GM18868 (cell line): ENCODE measurements around the gene CR1L.
A peak's percentile ranks its signal among the peaks of the same experiment; 100 is the strongest.
"Not testable (repeated sequence)": the region's sequence is repeated elsewhere in the genome, so short reads cannot be mapped to it uniquely, and the experiment has no call there.

ENCODE experiments used
- ATAC-seq: cut with Tn5 transposase; IDR thresholded peaks from one replicate; pipeline ENCODE4 v1.9.1; 2021; ENCODE audit warnings: mild to moderate bottlenecking, moderate library complexity; ENCODE audit not compliant: unreplicated experiment

Gene CR1L

DNA sequence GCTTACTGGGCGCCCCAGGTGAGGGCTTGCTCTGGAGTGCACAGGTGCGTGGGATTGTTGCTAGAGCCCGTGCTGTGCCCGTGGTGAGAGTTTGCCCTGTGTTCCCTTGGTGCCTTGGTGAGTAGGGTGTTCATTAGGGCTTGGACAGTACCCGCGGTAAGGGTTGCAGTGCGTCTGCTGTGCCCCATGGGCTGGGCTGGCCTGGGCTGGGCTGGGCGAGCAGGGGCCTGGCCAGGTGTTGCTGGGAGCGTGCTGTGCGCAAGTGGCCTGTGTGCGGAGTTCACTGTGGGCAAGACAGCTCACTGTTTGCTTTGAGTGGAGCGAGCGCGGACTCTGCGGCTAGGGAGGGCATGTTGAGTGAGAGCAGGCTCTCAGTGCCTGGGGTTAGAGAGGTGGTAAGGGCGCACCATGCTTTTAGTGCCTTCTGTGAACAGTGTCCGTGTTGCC is 725 bp downstream of the CR1L start:
- no peak for ATAC-seq

DNA sequence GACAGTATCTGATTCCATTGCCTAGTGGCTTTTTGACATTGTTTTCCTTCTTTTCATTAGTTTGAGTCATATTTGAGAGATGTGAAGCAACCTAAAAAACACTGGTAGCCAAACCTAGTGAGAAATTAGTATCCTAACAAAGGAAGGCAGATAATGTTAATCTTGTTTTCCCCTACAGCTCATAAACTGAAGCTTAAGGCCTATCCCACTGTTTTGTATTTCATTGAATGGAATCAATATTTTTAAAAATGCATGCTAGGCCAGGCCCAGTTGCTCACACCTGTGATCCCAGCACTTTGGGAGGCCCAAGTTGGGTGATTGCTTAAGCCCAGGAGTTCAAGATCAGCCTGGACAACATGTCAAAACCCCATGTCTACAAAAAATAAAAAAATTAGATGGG is 1.2 kb downstream of the CR1L start:
- no peak for ATAC-seq

DNA sequence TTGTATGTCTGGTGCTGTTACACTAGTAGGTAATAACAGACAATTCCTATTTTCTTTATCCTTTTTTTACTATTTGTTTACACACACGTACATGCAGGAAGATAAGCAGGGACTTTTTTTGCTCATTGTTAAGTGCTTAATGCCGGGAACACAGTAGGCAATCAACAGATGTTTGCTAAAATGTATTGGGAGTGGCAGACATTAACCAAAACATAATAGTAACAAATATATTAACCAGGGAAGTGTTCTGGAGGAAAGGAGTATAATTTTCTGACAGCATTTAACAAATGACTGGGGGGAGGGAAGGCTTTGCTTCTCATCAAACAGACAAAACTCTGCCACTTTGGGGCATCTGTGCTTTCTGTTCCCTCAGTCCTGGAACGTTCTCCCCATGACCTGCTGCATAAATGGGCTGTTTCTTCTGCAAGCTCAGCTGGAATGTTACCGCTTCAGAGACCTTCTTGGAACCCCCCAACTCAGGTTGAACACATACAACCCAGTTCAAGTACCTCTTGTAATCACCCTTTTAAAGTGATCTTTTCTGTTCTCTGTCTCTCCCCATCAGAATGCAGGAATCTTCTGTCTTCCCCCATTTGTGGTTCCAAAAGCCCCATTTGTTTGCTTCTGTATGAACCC is 2.1 kb downstream of the CR1L start:
- ATAC-seq = no peak

DNA sequence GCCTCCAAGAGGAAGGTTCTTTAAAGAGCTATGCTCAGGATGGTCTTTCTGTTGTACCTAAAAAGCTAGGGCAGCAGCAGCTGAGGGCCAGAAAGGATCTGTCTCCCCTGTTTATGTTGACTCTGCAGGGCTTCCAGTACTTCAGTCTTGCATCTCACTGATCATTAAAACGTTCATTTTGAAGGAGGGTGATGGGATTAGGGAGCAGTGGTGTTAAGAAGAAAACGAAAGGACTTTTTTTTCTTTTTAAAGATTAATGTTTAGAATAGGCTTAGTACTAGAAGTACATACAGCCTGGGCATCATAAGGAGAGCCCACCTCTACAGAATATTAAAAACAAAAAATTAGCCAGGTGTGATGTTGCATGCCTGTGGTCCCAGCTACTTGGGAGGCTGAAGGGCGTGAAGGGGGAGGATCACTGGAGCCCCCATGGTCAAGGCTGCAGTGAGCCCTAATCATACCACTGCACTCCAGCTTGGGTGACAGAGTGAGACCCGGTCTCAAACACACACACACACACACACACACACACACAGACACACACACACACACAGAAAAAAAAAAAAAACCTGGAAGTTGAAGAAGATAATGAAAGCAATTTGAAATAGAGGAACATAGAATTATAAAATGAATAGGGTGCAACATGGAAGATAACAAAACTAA is 2.9 kb downstream of the CR1L start:
- no peak for ATAC-seq

DNA sequence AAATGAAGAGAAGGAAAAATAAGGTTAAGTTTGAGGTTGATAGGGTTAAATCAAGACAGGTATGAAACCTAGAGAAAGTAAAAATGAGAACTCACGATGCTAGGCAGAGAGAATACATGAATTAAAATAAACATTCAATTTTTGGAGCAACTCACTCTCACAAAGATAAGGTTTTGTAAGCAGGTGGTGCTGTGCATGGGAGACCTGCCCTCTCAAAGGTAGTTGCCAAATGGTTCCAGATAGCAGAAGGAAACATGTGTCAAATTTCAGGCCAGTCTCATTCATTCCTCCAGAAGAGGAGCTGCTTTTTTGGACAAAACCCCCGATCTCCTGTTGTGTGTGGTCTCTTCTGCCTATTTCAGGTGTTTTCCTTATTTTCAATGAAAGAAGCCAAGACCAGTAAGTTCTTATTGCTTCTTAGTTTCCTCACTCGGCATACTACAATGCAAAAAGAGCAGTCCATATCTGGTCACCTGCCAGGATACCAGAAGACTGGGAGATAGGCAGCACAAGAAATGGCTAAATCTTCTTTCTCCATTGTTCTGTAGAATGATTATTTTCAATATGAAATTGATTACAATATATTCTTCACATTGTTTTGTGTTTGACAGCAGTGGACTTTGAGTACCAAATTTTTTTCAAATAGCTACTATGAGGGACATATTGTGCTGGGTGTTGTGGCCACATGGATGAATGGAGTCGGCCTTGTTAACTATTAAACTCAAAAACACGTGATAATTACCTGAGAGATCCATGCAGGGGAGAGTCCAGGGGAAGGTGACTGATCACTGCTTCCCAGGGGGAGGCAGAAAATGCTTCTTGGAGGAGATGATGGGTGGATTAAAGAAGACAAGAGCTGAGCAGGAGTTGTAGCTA is 3.6 kb downstream of the CR1L start:
- ATAC-seq = no peak

DNA sequence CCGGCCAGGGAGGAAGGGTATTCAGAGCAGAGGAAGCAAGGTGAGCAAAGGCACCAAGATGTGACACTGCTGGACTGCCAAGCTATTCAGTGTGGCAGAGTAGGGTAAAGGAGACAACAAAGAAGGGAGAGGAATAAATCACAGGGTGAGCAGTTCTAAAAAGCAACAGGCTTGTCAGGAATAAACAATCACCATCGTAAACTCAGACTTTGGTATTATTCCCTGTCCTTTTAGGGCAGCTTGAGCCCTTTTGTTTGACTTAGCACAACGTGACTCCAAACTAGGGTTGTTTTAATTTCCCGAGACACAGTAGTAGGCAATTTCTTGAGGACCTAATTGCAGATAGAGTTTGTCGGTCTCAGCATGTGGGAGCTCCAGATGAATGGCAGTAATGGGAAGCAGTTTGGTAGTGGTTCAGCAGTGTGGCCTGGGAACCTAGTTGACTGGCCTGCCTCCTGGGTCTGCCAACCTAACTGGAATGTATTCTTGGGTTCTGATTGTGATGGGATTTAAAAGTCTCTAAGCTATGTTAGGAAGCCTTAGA is 4.3 kb downstream of the CR1L start:
- ATAC-seq = no peak

DNA sequence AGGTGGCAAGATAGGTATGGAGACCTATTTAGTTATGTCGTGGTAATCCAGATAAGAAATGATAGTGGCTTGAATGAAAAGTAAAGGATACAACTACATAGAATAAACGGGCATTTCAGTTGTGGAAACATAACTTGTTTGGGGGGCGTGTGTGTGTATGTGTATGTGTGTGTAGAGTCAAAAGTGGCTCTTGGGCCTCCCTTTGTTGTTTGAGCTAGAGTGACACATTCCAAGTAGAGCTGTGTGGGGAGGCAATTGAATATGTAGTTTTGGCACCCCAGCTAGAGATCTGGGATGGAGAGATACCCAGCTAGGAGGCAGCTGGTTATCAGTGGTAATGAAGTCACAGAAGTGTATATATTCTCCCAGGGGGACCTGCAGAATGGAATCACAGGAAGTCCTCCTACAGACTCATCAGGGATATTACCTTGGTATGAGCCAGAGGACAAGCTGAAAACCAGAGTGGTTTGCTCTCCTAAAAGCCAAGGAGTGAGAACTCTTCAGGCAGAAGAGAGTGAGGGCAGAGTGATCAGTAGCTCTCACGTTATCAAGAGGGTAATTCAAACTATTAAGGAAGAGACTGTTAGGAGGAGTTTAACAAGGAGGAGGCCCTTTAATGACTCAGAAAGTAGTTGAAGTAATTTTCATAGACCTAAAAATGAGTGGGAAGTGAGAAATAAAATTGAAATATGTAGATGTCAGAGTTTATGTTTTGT is 5.1 kb downstream of the CR1L start:
- no peak for ATAC-seq

DNA sequence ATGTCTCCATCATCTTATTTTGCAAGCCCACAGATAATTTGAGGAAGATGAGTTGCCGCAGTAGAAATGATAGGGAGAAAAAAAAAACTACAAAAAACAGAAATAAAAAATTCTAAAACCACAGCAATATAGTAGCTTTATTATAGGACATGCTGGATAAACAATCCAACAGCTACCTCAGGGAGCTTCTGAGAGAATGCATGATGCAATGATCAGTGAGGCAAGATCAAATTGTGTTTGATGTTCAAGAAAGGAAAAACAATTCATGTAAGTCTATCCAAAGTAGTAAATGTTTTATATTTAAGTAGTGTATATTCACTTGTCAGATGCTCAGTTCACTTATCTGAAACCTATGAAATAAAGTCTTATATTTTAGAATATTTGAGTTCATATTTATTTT is 6.7 kb downstream of the CR1L start:
- ATAC-seq = no peak

DNA sequence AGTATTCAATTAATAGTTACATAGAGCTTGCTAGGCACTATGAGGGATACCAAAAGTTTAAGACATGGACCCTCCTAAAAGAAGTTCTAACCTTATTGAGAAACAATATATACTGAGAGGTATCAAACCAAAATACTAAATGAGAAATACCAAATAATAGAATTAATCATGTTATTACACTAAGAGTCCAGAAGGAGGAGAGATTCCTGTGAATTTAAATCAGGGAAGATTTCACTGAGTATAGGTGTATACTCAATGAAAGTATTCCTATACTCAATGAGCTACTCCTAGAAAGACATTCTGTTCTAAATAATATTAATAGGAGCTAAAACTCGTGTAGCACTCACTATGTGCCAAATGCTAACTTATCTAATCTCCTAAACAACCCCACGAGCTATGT is 9.4 kb downstream of the CR1L start:
- ATAC-seq = no peak

DNA sequence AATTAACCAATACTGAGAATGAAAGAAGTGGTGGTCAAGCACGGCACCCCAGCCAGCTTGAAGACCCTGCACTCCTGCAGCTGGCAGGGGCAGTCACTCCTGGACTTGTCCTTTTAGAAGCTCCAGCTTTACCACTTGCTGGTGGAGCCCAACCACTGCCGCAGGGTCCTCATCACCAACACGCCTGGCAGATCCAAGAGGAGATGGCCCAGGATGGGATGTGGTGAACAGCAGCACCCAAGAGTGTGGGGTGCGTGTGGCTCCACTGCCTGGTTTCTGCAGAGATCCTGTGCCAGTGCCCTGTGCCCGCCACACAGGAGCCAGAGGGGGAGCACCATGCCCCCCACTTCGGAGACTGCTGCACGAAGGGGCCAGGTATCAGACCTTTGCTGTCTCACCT is 13.5 kb downstream of the CR1L start:
- no peak for ATAC-seq

DNA sequence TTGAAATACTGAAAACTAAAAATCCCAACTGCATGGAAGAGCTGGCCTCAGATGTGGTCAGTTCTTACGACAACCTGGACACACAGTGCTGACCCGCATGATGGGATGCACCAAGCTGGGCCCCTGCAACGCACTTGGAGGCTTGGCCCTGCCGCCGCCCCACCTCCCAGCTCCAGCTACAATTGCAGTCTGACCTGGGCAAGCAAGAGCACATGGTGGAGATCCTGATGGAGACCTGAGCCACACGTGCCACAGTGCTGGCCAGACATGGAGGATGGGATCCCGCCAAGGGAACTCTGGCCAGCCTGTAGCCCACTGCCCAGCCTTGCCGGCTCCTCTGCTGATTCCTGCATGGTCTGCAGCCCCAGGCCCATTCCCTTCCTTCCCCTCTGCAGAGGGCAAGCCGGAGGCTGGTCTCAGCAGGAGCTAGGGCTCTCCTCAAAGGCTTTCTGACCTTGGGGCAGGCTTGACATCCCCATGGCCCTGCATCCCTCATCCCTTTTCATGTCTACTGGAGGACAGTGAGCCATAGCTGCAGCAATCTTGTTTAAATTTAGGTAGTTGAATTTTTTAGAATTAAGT is 14.1 kb downstream of the CR1L start:
- no peak for ATAC-seq

DNA sequence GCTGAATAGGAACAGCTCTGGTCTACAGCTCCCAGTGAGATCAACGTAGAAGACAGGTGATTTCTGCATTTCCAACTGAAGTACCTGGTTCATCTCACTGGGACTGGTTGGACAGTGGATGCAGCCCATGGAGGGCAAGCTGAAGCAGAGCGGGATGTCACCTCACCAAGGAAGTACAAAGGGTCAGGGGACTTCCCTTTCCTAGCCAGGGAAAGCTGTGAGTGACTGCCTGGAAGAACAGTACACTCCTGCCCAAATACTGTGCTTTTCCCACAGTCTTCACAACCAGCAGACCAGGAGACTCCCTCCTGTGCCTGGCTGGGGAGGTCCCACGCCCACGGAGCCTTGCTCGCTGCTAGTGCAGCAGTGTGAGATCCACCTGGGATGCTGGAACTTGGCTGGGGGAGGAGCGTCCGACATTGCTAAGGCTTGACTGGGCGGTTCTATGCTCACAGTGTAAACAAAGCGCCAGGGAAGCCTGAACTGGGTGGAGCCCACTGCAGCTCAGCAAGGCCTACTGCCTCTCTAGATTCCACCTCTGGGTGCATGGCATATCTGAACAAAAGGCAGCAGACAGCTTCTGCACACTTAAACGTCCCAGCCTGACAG is 14.7 kb downstream of the CR1L start:
- no peak for ATAC-seq

DNA sequence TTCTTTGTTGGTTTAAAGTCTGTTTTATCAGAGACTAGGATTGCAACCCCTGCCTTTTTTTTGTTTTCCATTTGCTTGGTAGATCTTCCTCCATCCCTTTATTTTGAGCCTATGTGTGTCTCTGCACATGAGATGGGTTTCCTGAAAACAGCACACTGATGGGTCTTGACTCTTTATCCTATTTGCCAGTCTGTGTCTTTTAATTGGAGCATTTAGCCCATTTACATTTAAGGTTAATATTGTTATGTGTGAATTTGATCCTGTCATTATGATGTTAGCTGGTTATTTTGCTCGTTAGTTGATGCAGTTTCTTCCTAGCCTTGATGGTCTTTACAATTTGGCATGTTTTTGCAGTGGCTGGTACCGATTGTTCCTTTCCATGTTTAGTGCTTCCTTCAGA is 16.5 kb downstream of the CR1L start:
- not testable (repeated sequence) for ATAC-seq

DNA sequence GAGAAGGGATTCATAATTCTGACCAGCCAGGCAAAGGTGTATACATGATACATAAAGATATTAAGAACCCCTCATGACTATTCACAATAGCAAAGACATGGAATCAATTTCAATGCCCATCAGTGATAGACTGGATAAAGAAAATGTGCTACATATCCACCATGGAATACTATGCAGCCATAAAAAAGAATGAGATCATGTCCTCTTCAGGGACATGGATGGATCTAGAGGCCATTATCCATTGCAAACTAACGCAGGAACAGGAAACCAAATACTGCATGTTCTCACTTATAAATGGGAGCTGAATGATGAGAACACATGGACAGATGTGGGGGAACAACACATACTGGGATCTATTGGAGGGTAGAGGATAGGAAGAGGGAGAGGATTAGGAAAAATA is 21.4 kb downstream of the CR1L start:
- ATAC-seq = no peak

DNA sequence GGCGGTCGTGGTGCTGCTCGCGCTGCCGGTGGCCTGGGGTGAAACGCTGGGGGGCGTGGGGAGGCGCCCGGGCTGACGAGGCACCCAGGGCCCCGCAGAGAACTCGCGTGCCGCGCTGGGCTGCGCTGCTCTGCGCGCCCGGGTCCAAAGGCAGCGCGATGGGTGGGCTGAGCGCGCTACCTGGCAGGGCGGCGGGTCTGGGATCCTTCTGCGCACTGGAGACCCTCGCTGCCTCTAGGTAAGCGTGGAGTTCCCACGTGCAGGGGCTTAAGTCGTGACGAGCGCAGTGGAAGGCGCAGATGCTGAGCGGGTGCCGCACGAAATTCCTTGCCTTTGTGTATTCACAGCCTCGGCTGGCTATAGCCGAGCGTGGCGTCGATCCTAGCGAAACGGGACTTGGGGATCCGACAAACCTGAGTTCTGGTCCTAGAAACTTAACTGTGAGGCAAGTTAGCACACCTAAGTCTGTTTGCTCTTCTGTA is 24.6 kb downstream of the CR1L start:
- ATAC-seq = no peak

DNA sequence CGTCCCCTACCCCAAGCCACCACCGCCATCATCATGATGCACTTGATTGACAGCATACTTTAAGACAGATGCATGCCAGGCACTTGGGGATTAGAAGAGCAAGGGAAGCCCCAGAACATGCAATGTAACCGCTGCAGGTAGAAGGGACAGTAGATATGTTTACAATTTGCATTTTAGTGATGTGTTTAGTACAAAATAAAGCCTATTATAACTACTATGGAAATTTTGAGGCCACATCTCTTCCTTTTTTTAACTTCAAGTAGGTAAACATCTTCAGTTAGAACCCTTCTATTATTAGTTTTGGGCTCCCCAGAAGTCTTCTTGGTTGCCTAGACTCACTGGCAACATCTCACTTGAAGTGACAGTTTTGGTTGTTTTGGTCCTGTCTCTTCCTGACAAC is 25.3 kb downstream of the CR1L start:
- ATAC-seq = peak; percentile 43

DNA sequence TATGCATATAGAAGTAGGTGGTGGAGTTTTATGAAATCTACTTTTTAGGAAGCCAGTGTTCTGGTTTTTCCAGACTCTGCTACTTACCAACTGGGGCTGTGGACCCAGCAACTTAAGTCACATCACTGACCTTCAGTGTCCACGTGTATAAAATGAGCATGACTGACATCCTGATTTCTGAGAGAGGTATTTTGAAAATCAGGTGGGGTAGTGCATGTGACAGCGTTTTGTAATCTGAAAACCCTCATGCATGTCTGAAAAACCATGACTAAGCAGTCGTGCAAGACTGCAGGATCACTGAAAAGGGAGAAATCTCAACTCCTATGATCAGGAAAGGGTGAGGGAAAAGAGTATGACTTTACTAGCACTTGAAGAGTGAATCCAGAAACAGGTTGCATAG is 26.1 kb downstream of the CR1L start:
- ATAC-seq = no peak

DNA sequence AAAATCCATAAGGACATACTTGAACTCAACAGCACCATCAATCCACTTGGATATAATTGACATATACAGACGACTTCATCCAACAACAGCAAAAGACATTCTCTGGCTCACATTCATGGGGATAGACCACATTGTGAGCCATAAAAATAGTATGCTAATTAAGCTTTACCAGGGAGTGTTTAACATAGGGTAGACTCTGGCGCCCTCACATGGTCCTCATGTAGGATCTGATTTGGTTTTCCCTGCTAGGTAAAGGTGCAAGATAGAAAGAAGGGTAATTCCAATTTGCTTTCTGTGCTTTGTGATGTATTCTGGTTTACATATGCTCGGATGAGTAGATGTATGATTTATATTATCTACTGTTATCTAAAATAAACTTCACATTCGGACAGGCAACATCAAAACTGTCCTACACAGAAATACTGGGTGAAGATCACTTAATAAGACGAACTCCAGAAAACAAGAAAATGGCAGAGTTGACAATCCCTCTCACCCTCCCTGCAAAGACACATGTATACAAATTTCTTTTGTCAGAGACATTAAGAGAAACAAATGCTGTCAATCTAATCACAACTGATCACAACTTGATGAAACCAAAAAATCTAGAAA is 27.7 kb downstream of the CR1L start:
- ATAC-seq = no peak

DNA sequence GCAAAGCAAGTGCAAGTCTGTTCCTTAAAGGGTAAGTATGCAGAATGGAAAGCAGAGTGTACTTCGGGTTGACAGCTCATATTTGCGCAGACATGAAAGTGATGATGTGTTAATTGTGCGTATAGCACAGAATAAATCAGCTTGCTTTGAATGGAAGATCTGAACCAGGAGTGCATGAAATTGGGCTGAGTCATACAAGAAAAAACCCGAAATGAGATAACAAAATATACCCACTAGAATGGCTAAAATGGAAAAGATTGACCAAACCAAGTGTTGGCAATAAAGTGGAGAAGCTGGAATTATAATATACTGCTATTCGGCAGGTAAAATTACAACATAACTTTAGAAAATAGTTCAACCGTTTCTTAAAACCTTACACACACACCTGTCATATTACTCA is 28.5 kb downstream of the CR1L start:
- no peak for ATAC-seq

DNA sequence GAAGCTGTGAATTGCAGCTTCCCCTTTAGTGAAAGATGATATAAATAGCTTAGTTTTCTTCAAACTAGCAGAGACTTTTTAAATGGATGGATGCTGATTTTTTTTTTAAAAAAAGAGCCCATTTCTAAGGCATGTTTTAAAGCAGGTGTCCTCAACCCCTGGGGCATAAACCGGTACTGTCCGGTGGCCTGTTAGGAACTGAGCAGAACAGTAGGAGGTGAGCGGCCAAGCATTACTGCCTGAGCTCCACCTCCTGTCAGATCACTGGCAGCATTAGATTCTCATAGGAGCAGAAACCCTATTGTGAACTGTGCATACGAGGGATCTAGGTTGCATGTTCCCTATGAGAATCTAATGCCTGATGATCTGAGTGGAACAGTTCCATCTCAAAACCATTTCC is 31.2 kb downstream of the CR1L start:
- ATAC-seq = no peak
